Gastrocnemius medialis (tissue), 4 donors: ENCODE measurements around the gene USP6NL. TPM values are rescaled to one million over a fixed set of nuclear protein-coding genes. Genes with fewer than 3 reads are reported as not detected.

Experiments
- ATAC-seq, 2 donors: fragments of 150-250 bp; one replicate each; pipeline ENCODE4 v1.9.1; 2016
- DNase-seq, 2 donors: peaks; one replicate each; pipeline ENCODE4 v3.0.0-alpha.2; 2019
- H3K27ac ChIP-seq, 4 donors: fragments of 200-600 bp; sonication (generic); 1 replicate in 1 of 4; 2 replicates in 3 of 4; pipeline ENCODE4 v1.5.1; 2016 to 2018; ENCODE audit warnings: mild to moderate bottlenecking in 2 of 4, moderate library complexity in 1 of 4
- H3K27me3 ChIP-seq, 3 donors: fragments of 200-600 bp; sonication (generic) in 2 of 3; 1 replicate in 1 of 3; 2 replicates in 2 of 3; pipeline versions ENCODE4 v1.5.1 to v1.6.0; 2016 to 2019; ENCODE audit warnings: mild to moderate bottlenecking in 1 of 3, moderate library complexity in 1 of 3
- H3K36me3 ChIP-seq, 2 donors: fragments of 200-600 bp; sonication (generic) in 1 of 2; one replicate each; pipeline ENCODE4 v1.5.1; 2017 to 2018
- H3K4me1 ChIP-seq, 2 donors: fragments of 200-600 bp; sonication (generic) in 1 of 2; one replicate each; pipeline ENCODE4 v1.5.1; 2016 to 2017; ENCODE audit warnings: mild to moderate bottlenecking in 2 of 2
- H3K4me3 ChIP-seq, 4 donors: fragments of 200-600 bp; sonication (generic) in 3 of 4; 1 replicate in 1 of 4; 2 replicates in 3 of 4; pipeline ENCODE4 v1.5.1; 2016 to 2019; ENCODE audit warnings: mild to moderate bottlenecking in 2 of 4
- H3K9me3 ChIP-seq, 3 donors: fragments of 200-600 bp; sonication (generic) in 2 of 3; 1 replicate in 1 of 3; 2 replicates in 2 of 3; pipeline ENCODE4 v1.5.1; 2016 to 2019
- POLR2A ChIP-seq, 2 donors: fragments of 450-650 bp; IDR thresholded peaks; one replicate each; pipeline ENCODE4 v1.6.1; 2017; ENCODE audit warnings: antibody characterized with exemption in 2 of 2, mild to moderate bottlenecking in 2 of 2, moderate library complexity in 2 of 2
- in situ Hi-C, 4 donors: fragments of 200-750 bp; cut with MboI; loops; one replicate each; pipeline versions ENCODE4 v1.15.0 to v1.8.0; 2017; ENCODE audit warnings: low sequenced_read_pairs in 4 of 4
- intact Hi-C: fragments of 100-400 bp; cut with DNase I; formaldehyde crosslinking; loops from one replicate; pipeline ENCODE4 v1.15.1; 2023; ENCODE audit warnings: low total_unique reads
- total RNA-seq, 4 donors: library from RNA; depleted of rRNA; stranded (reverse); fragments of >200 nt; gene quantifications; one replicate each; pipeline versions ENCODE4 v1.1.0 to v1.2.3, GENCODE V29; 2016
- TF ChIP-seq, protein P1 (sequence below), 5 experiments: fragments of 450-650 bp in 3 of 5; fragments of 200-600 bp in 2 of 5; sonication (generic) in 2 of 5; IDR thresholded peaks in 4 of 5; conservative IDR thresholded peaks in 1 of 5; 1 replicate in 4 of 5; 2 replicates in 1 of 5; pipeline ENCODE4 v1.5.1; 2016 to 2019; ENCODE audit warnings: antibody characterized with exemption in 5 of 5, mild to moderate bottlenecking in 3 of 5, moderate library complexity in 3 of 5

USP6NL gene
- total RNA-seq, 4 donors from 2014 or later, result 5.6 to 6.2 (median 5.9) TPM

DNA sequence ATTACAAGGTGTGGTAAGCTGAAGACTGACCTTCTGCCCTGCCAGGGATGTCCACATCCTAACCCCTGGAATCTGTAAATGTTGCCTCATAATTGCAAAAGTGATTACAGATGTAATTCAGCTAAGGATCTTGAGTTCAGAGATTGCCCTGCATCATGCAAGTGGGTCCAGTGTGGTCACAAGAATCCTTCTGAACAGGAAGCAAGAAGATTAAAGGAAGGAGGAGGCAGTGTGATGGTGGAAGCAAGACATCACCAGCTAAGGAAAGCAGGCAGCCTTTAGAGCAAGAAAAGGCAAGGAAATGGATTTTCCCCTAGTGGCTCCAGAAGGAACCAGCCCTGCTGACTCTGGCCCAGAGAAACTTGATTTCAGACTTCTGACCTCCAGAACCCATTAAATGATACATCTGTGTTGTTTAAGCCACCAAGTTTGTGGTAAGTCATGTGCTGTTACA lies 78.1 kb downstream of the USP6NL start:
- intact Hi-C loops (no loop called here), in situ Hi-C loops (no loop called here)
- no peak overlapping the region for H3K27ac ChIP-seq
- H3K9me3 ChIP-seq, result no peaks in the 10 kb centered on the region
- no peaks in the 10 kb centered on the region for H3K27me3 ChIP-seq
- DNase-seq (no peak), ATAC-seq (no peak)
- no peak for TF ChIP-seq POLR2A (IDR thresholded peaks at IDR 0.05)
- TF ChIP-seq, protein P1, sequence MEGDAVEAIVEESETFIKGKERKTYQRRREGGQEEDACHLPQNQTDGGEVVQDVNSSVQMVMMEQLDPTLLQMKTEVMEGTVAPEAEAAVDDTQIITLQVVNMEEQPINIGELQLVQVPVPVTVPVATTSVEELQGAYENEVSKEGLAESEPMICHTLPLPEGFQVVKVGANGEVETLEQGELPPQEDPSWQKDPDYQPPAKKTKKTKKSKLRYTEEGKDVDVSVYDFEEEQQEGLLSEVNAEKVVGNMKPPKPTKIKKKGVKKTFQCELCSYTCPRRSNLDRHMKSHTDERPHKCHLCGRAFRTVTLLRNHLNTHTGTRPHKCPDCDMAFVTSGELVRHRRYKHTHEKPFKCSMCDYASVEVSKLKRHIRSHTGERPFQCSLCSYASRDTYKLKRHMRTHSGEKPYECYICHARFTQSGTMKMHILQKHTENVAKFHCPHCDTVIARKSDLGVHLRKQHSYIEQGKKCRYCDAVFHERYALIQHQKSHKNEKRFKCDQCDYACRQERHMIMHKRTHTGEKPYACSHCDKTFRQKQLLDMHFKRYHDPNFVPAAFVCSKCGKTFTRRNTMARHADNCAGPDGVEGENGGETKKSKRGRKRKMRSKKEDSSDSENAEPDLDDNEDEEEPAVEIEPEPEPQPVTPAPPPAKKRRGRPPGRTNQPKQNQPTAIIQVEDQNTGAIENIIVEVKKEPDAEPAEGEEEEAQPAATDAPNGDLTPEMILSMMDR (IDR thresholded peaks at IDR 0.05 in 4 of 5, conservative IDR thresholded peaks at IDR 0.05 in 1 of 5), result no peak
- H3K4me3 ChIP-seq, result no peak overlapping the region
- H3K36me3 ChIP-seq, result no peaks in the 10 kb centered on the region
- no peaks in the 10 kb centered on the region for H3K4me1 ChIP-seq

DNA sequence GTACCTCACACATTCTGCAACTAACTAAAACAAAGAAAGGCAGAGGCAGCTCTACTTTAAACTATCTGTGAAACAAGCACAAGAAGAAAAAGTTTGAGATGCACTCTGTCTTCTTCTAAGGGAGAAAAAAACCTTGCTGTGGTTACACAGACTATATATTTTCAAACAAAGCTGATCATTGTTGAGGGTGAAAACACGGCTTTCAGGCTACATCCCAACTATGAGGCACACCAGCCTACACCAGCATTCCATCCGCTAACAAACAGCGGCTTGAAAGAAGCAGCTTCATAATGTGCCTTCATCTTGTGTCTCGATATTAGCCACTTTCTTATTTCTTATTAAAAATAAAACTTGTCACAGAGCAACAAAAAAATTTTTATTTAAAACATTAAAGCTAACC lies 79.1 kb downstream of the USP6NL start:
- H3K4me3 ChIP-seq, result no peak overlapping the region
- ATAC-seq, result no peak

DNA sequence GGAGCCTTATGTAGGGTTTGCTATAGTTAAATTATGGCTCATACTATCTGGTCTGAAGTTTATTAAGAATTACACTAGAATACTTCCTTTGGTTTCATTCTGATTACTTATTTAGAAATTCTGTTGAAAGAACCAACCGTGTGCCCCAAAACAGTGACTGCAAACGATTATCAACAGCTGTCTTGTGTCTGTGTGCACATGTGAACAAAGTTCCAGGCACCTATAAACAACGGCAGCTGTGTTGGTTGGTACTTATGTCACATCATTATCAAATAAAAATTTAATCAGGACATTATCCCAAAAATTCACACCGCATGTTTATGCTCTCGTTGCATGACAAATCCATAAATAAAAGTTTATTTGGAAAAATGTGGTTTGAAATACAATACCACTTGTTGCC lies 80.6 kb downstream of the USP6NL start:
- ATAC-seq, result no peak
- TF ChIP-seq, protein P1 (IDR thresholded peaks at IDR 0.05 in 4 of 5, conservative IDR thresholded peaks at IDR 0.05 in 1 of 5), result no peak
- no peak for TF ChIP-seq POLR2A (IDR thresholded peaks at IDR 0.05)
- Histone ChIP-seq H3K4me1 (no peaks in the 10 kb centered on the region), H3K27ac (no peak overlapping the region), H3K9me3 (no peaks in the 10 kb centered on the region), H3K4me3 (no peak overlapping the region), H3K27me3 (no peaks in the 10 kb centered on the region), H3K36me3 (no peaks in the 10 kb centered on the region)
- in situ Hi-C loops (no loop called here), intact Hi-C loops (no loop called here)
- DNase-seq, result no peak

More for the DNA sequence above, 79.1 kb downstream of the USP6NL start:
- no peak for DNase-seq
- H3K27me3 ChIP-seq, result no peaks in the 10 kb centered on the region
- TF ChIP-seq POLR2A (IDR thresholded peaks at IDR 0.05), result no peak
- intact Hi-C loops, result no loop called here
- no peak overlapping the region for H3K27ac ChIP-seq
- no peaks in the 10 kb centered on the region for H3K36me3 ChIP-seq
- H3K9me3 ChIP-seq, result no peaks in the 10 kb centered on the region
- in situ Hi-C loops, result no loop called here
- H3K4me1 ChIP-seq, result no peaks in the 10 kb centered on the region

DNA sequence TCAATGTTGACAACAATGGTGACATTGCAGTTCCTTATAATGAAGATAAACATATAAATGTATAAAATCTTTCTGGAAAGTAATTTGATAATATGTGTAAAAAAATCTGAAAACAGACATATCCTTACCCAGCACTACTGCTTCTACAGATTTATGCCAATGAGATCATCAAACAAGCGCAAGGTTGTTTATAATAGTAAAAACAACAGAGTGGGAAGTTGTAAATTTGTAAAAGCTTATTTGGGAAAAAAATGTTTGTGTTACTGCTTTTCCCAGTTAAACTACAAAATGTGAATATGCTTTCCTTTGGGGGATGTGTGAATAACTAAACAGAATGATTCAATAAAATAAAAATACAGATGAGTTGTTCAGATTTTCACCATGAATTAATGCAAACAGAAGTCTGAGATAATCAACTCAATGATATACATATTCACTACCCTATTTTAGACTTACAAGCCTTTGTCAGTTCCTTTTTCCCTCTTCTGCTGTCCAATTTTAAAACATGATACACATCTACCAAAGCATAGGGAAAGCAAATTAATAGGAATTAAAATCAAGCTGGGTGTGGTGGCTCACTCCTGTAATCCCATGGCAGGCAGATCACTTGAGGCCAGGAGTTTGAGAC lies 82.1 kb downstream of the USP6NL start:
- H3K36me3 ChIP-seq, result no peaks in the 10 kb centered on the region
- TF ChIP-seq POLR2A (IDR thresholded peaks at IDR 0.05), result no peak
- TF ChIP-seq, protein P1 (IDR thresholded peaks at IDR 0.05 in 4 of 5, conservative IDR thresholded peaks at IDR 0.05 in 1 of 5), result no peak
- in situ Hi-C loops, result loop anchor here in 1 of 4 donors (10.0 kb wide), 2 partner anchors 75 to 455 kb away; no protein-coding TSS in a partner anchor
- H3K4me3 ChIP-seq, result no peak overlapping the region
- ATAC-seq (no peak), DNase-seq (no peak)
- H3K27ac ChIP-seq, result no peak overlapping the region
- no peaks in the 10 kb centered on the region for H3K4me1 ChIP-seq
- no peaks in the 10 kb centered on the region for H3K9me3 ChIP-seq
- intact Hi-C loops, result no loop called here
- H3K27me3 ChIP-seq, result no peaks in the 10 kb centered on the region

DNA sequence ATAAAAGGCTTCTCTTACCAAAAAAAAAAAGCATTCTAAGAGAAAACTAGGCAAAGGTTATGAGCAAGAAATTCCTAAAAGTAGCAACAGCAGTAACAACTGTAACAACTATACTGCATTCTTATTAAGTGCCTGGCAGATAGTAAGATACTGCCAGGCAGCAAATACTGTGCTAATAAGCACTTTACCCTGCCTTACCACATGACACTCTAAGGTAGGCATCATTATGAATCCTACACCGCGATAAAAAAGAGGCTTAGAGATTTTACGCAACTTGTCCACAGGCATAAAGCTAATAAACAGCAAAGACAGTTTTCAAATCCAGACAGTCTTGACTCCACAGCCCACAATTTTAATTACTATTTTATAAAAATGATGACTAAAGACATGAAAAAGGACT lies 83.2 kb downstream of the USP6NL start:
- ATAC-seq (no peak), DNase-seq (no peak)
- in situ Hi-C loops (loop anchor here in 1 of 4 donors (10.0 kb wide), 2 partner anchors 77 to 457 kb away; no protein-coding TSS in a partner anchor), intact Hi-C loops (no loop called here)
- no peaks in the 10 kb centered on the region for H3K4me1 ChIP-seq
- no peak overlapping the region for H3K4me3 ChIP-seq
- H3K27ac ChIP-seq, result no peak overlapping the region
- no peaks in the 10 kb centered on the region for H3K36me3 ChIP-seq
- no peaks in the 10 kb centered on the region for H3K9me3 ChIP-seq
- no peaks in the 10 kb centered on the region for H3K27me3 ChIP-seq
- TF ChIP-seq POLR2A (IDR thresholded peaks at IDR 0.05), result no peak
- TF ChIP-seq, protein P1 (IDR thresholded peaks at IDR 0.05 in 4 of 5, conservative IDR thresholded peaks at IDR 0.05 in 1 of 5), result no peak
